B cell (primary cell): ENCODE data around the gene STK24.

Experiments used
- EZH2 ChIP-seq: IDR thresholded peaks from 2 replicates; pipeline ENCODE4 v1.6.1; 2012; ENCODE audit warnings: borderline replicate concordance, low read depth, mild to moderate bottlenecking, moderate library complexity, low read length; ENCODE audit not compliant: insufficient read depth, poor library complexity, severe bottlenecking
- TF ChIP-seq, protein P1 (sequence below): fragments of 200-600 bp; IDR thresholded peaks from one replicate; pipeline ENCODE4 v1.8.0; 2022; ENCODE audit warnings: antibody characterized with exemption, mild to moderate bottlenecking

DNA sequence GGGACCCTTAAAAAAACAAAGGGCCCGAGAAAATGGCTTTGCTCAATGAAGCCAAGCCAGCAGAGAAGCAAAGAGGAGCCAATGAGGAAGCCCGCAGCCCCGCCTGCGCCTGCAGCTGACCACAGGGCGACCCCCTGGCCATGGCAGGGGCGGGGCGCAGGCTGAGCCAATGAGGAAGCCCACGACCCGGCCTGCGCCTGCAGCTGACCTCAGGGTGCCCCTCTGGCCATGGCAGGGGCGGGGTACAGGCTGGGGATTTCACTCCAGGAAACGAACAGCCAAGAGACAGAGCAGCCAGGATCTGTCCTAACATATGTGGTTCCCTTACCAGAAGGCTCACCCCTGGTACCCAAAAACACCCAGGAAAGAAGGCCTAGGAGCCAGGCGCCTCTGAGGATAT, 101.4 kb downstream of the STK24 start:
- TF ChIP-seq, protein P1, sequence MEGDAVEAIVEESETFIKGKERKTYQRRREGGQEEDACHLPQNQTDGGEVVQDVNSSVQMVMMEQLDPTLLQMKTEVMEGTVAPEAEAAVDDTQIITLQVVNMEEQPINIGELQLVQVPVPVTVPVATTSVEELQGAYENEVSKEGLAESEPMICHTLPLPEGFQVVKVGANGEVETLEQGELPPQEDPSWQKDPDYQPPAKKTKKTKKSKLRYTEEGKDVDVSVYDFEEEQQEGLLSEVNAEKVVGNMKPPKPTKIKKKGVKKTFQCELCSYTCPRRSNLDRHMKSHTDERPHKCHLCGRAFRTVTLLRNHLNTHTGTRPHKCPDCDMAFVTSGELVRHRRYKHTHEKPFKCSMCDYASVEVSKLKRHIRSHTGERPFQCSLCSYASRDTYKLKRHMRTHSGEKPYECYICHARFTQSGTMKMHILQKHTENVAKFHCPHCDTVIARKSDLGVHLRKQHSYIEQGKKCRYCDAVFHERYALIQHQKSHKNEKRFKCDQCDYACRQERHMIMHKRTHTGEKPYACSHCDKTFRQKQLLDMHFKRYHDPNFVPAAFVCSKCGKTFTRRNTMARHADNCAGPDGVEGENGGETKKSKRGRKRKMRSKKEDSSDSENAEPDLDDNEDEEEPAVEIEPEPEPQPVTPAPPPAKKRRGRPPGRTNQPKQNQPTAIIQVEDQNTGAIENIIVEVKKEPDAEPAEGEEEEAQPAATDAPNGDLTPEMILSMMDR = no peak
- TF ChIP-seq EZH2 = no peak
